ENCODE measurements around the gene TAF11L4. TPM values are rescaled to one million over a fixed set of nuclear protein-coding genes. Genes with fewer than 3 reads are reported as not detected.
"Not testable (repeated sequence)": the region's sequence is repeated elsewhere in the genome, so short reads cannot be mapped to it uniquely, and the experiment has no call there.

The TAF11L4 gene
- polyA plus RNA-seq (2012; ENCODE audit: insufficient read depth, insufficient read length) = not detected

DNA sequence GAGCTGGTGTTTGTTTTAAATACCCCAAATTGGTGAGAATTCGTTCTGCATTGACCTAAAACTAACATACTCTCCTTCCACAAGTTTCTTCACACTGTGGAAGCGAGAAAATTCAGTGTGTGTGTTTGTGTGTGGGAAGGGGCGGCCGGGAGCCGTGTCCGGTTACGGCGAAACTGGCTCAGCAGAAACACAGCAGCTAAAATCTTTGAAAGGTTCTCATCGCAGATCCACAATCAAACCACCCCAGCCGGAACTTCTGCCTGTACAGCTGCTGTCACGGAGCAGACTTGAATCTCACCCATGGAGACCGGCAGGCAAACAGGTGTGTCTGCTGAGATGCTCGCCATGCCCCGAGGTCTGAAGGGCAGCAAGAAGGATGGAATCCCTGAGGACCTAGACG lies at the start of gene TAF11L4:
TAF11L4 (plus strand) TSS at position 301 of the 400 bp plus-strand sequence.
- DNase-seq (ENCODE audit: low read depth, low spot score) = not testable (repeated sequence)

GRCh38 chr5:17475064-17475463 lies 46.5 kb upstream of the TAF11L4 start:
- not testable (repeated sequence) for H3K4me3 ChIP-seq (ENCODE audit: low read length); DNase-seq (ENCODE audit: low read depth, low spot score)

More for the DNA sequence above, at the start of gene TAF11L4:
- H3K4me3 ChIP-seq (ENCODE audit: low read length) = not testable (repeated sequence)

- no peak for DNase-seq (ENCODE audit: low read depth, low spot score)
- H3K4me3 ChIP-seq (ENCODE audit: low read length) = no peak overlapping the region
Observed at GRCh38 chr5:17477043-17477442, 44.6 kb upstream of the TAF11L4 start.

- DNase-seq (ENCODE audit: low read depth, low spot score) = no peak
- no peak overlapping the region for H3K4me3 ChIP-seq (ENCODE audit: low read length)
Observed at GRCh38 chr5:17477573-17478265, 43.9 kb upstream of the TAF11L4 start.

GRCh38 chr5:17481378-17481777 lies 40.2 kb upstream of the TAF11L4 start:
- DNase-seq (ENCODE audit: low read depth, low spot score) = no peak

GRCh38 chr5:17482790-17483189 lies 38.8 kb upstream of the TAF11L4 start:
- DNase-seq (ENCODE audit: low read depth, low spot score) = no peak
- no peak overlapping the region for H3K4me3 ChIP-seq (ENCODE audit: low read length)

More at GRCh38 chr5:17481378-17481777, 40.2 kb upstream of the TAF11L4 start:
- H3K4me3 ChIP-seq (ENCODE audit: low read length) = no peak overlapping the region

DNA sequence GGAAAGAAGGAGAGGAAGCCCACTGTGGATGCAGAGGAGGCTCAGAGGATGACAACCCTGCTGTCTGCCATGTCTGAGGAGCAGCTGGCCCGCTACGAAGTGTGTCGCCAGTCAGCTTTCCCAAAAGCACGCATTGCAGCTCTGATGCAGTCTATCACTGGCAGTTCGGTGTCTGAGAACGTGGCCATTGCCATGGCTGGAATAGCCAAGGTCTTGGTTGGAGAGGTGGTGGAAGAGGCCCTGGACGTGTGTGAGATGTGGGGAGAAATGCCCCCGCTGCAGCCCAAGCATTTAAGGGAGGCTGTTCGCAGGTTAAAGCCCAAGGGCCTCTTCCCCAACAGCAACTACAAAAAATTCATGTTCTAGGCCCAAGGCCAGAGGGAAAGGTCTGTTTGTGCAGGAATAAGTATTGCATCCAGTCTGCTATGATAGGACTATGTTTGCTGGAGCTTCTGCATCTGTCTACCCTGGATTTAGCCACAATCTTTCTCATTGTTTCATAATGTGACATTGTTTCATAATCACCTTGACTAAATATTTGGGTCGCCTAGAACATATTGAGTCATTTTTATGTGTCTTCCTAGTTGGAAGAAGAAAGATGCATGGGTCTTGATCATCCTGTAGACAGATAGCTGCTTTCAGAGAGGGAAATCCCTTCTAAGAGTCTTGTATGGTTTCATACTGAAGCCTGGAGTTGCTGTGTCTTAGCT lies 35.0 kb upstream of the TAF11L4 start:
- H3K4me3 ChIP-seq (ENCODE audit: low read length); DNase-seq (ENCODE audit: low read depth, low spot score): not testable (repeated sequence)

GRCh38 chr5:17487174-17487512 lies 34.5 kb upstream of the TAF11L4 start:
- no peak for DNase-seq (ENCODE audit: low read depth, low spot score)
- H3K4me3 ChIP-seq (ENCODE audit: low read length) = no peak overlapping the region

- DNase-seq (ENCODE audit: low read depth, low spot score); H3K4me3 ChIP-seq (ENCODE audit: low read length): not testable (repeated sequence)
Observed at GRCh38 chr5:17491257-17491656, 30.3 kb upstream of the TAF11L4 start.

- H3K4me3 ChIP-seq (ENCODE audit: low read length) = no peak overlapping the region
- no peak for DNase-seq (ENCODE audit: low read depth, low spot score)
Observed at GRCh38 chr5:17492770-17493169, 28.8 kb upstream of the TAF11L4 start.

DNA sequence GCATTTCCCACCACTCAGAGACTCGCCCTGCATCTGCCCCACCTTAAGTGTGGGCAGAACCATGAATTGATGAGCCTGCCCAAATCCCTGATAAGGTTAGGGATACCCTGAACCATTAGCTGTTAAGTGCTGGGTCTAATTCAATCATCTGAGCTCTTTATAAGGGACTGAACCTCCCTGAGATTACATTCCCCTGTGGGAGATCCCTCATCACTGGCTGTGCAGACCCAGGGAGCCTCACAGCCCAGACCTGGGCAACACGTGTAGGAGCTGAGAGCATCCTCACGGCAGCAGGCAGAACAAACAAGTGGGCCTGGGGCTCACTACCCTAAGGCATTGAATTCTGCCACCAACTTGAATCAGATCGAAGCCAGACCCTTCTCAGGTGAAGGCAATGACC lies 24.2 kb upstream of the TAF11L4 start:
- DNase-seq (ENCODE audit: low read depth, low spot score) = no peak
- no peak overlapping the region for H3K4me3 ChIP-seq (ENCODE audit: low read length)

GRCh38 chr5:17497931-17498330 lies 23.7 kb upstream of the TAF11L4 start, which contains the start of gene TAF11L2:
TAF11L2 (plus strand) TSS chr5:17498231.
- H3K4me3 ChIP-seq (ENCODE audit: low read length); DNase-seq (ENCODE audit: low read depth, low spot score): not testable (repeated sequence)

- no peak overlapping the region for H3K4me3 ChIP-seq (ENCODE audit: low read length)
- DNase-seq (ENCODE audit: low read depth, low spot score) = no peak
Observed at GRCh38 chr5:17511775-17512325, 9.8 kb upstream of the TAF11L4 start.

- H3K4me3 ChIP-seq (ENCODE audit: low read length); DNase-seq (ENCODE audit: low read depth, low spot score): not testable (repeated sequence)
Observed at GRCh38 chr5:17517526-17517925, 4.1 kb upstream of the TAF11L4 start.

DNA sequence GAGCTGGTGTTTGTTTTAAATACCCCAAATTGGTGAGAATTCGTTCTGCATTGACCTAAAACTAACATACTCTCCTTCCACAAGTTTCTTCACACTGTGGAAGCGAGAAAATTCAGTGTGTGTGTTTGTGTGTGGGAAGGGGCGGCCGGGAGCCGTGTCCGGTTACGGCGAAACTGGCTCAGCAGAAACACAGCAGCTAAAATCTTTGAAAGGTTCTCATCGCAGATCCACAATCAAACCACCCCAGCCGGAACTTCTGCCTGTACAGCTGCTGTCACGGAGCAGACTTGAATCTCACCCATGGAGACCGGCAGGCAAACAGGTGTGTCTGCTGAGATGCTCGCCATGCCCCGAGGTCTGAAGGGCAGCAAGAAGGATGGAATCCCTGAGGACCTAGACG lies 3.5 kb upstream of the TAF11L4 start, which contains the start of gene TAF11L3:
TAF11L3 (plus strand) TSS at position 301 of the 400 bp plus-strand sequence.
- not testable (repeated sequence) for DNase-seq (ENCODE audit: low read depth, low spot score)

DNA sequence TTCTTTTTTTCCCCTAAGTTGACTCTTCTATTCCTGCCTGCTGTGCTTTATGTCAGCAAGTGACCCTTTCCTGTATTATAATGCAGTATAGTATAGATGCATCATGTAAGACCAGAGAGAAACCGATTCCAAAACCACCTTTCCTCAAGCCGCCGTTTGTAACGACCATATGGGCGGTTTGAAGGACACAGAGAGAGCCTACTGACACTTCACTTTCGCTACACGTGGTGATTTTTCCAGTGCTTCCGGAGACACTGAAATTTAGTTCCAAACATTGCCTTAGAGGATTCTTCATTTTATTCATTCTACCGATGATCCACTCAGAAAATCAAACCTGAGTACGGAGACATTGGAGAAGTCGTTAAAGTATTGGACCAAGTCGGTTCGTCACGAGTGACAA lies 2.1 kb upstream of the TAF11L4 start:
- not testable (repeated sequence) for DNase-seq (ENCODE audit: low read depth, low spot score); H3K4me3 ChIP-seq (ENCODE audit: low read length)

More for the DNA sequence above, 3.5 kb upstream of the TAF11L4 start, which contains the start of gene TAF11L3:
- not testable (repeated sequence) for H3K4me3 ChIP-seq (ENCODE audit: low read length)

GRCh38 chr5:17524935-17525334 lies 3.3 kb downstream of the TAF11L4 start, which contains the start of gene TAF11L5:
TAF11L5 (plus strand) TSS chr5:17525235.
- H3K4me3 ChIP-seq (ENCODE audit: low read length); DNase-seq (ENCODE audit: low read depth, low spot score): not testable (repeated sequence)

GRCh38 chr5:17526504-17526903 lies 4.9 kb downstream of the TAF11L4 start:
- DNase-seq (ENCODE audit: low read depth, low spot score) = peak; percentile 5
- not testable (repeated sequence) for H3K4me3 ChIP-seq (ENCODE audit: low read length)

DNA sequence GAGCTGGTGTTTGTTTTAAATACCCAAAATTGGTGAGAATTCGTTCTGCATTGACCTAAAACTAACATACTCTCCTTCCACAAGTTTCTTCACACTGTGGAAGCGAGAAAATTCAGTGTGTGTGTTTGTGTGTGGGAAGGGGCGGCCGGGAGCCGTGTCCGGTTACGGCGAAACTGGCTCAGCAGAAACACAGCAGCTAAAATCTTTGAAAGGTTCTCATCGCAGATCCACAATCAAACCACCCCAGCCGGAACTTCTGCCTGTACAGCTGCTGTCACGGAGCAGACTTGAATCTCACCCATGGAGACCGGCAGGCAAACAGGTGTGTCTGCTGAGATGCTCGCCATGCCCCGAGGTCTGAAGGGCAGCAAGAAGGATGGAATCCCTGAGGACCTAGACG lies 6.8 kb downstream of the TAF11L4 start, which contains the start of gene TAF11L6:
TAF11L6 (plus strand) TSS at position 301 of the 400 bp plus-strand sequence.
- DNase-seq (ENCODE audit: low read depth, low spot score) = not testable (repeated sequence)

More for the DNA sequence above, 6.8 kb downstream of the TAF11L4 start, which contains the start of gene TAF11L6:
- H3K4me3 ChIP-seq (ENCODE audit: low read length) = not testable (repeated sequence)
